ENCODE measurements around the gene IL1RAP.

GRCh38 chr3:190558316-190558715, 44.4 kb downstream of the IL1RAP start:
- TF ChIP-seq EP300 (IDR thresholded peaks at IDR 0.05; ENCODE audit: borderline replicate concordance) (no peak), MAX (IDR thresholded peaks at IDR 0.05) (no peak), REST (IDR thresholded peaks at IDR 0.05; ENCODE audit: low read depth) (no peak), EGR1 (IDR thresholded peaks at IDR 0.05) (no peak), YY1 (IDR thresholded peaks at IDR 0.05; ENCODE audit: low read depth) (no peak), CEBPB (IDR thresholded peaks at IDR 0.05) (no peak), FOXM1 (IDR thresholded peaks at IDR 0.05; ENCODE audit: borderline replicate concordance, low read depth) (no peak), RAD21 (IDR thresholded peaks at IDR 0.05; ENCODE audit: low read depth) (no peak), NFIC (IDR thresholded peaks at IDR 0.05) (no peak), TEAD4 (IDR thresholded peaks at IDR 0.05) (no peak), CREB1 (IDR thresholded peaks at IDR 0.05; ENCODE audit: low read depth) (no peak)

Data from Ishikawa (cell line).